Left lung (tissue), 10 donors: ENCODE data around the gene DMXL2. TPM values are rescaled to one million over a fixed set of nuclear protein-coding genes. Genes with fewer than 3 reads are reported as not detected.
A peak's percentile ranks its signal among the peaks of the same experiment; 100 is the strongest.

Source experiments
- ATAC-seq: fragments of 200-7000 bp; cut with Tn5 transposase; one replicate; pipeline ENCODE4 v1.9.1; 2020; ENCODE audit warnings: moderate library complexity
- DNase-seq, 4 donors: peaks; one replicate each; pipeline ENCODE4 v3.0.0-alpha.2; 2013 to 2020
- H3K27ac ChIP-seq, 2 donors: fragments of 200-600 bp; sonication (generic) in 1 of 2; one replicate each; pipeline versions ENCODE4 v1.5.0 to v1.8.0; 2020 to 2021
- H3K27me3 ChIP-seq, 2 donors: fragments of 200-600 bp; sonication (generic) in 1 of 2; one replicate each; pipeline versions ENCODE4 v1.5.0 to v1.8.0; 2020 to 2021
- H3K36me3 ChIP-seq, 2 donors: fragments of 200-600 bp; sonication (generic) in 1 of 2; one replicate each; pipeline versions ENCODE4 v1.5.0 to v1.8.0; 2020 to 2021
- H3K4me1 ChIP-seq, 2 donors: fragments of 200-600 bp; one replicate each; pipeline ENCODE4 v1.8.0; 2021
- H3K4me3 ChIP-seq, 2 donors: fragments of 200-600 bp; sonication (generic) in 1 of 2; one replicate each; pipeline versions ENCODE4 v1.5.0 to v1.8.0; 2020 to 2021; ENCODE audit warnings: mild to moderate bottlenecking in 1 of 2
- H3K9me3 ChIP-seq, 2 donors: fragments of 200-600 bp; sonication (generic) in 1 of 2; one replicate each; pipeline versions ENCODE4 v1.5.0 to v1.8.0; 2020 to 2021
- CTCF ChIP-seq, 2 donors: fragments of 200-600 bp; sonication (generic) in 1 of 2; IDR thresholded peaks; one replicate each; pipeline versions ENCODE4 v1.5.0 to v1.8.0; 2021; ENCODE audit warnings: antibody characterized with exemption in 2 of 2
- intact Hi-C, 2 donors: fragments of 100-400 bp; cut with DNase I; formaldehyde crosslinking; loops; one replicate each; pipeline versions ENCODE4 v1.11.2 to v1.14.2; 2022
- polyA plus RNA-seq, 6 donors: library from polyadenylated mRNA; unstranded; fragments of 120-200 nt; gene quantifications; one replicate each; pipeline ENCODE4 v1.2.1, GENCODE V29; 2013; ENCODE audit not compliant: insufficient read length in 6 of 6
- total RNA-seq, 2 donors: library from RNA; stranded (reverse); fragmentation: NEBNext Ultra II Directional; extraction: Animal tissue kit (Norgen Biotek cat#: 25700); gene quantifications; one replicate each; pipeline ENCODE4 v1.2.1, GENCODE V29; 2021
- donor health status: DM: no; HTN: yes; CAD: no.
- donor health status: DM: no; HTN: no; CAD: no.

Gene DMXL2
- total and polyA plus RNA-seq, 8 donors = 38.7 to 96.5 (median 79.2) TPM

- Histone ChIP-seq H3K36me3 (peaks cover 0 to 86% of the 10 kb centered on the region in 2 donors), H3K4me3 (no peak overlapping the region), H3K27ac (no peak overlapping the region), H3K9me3 (peaks cover 0 to 25% of the 10 kb centered on the region in 2 donors), H3K27me3 (no peaks in the 10 kb centered on the region), H3K4me1 (no peaks in the 10 kb centered on the region)
- peak in 1 of 4 donors; percentile 51 for DNase-seq
- no peak for TF ChIP-seq CTCF (IDR thresholded peaks at IDR 0.05)
- ATAC-seq = no peak
- intact Hi-C loops = no loop called here
Measured at GRCh38 chr15:51483520-51483919, 139.1 kb downstream of the DMXL2 start.

- no peak for ATAC-seq
- no peaks in the 10 kb centered on the region for H3K9me3 ChIP-seq
- TF ChIP-seq CTCF (IDR thresholded peaks at IDR 0.05) = no peak
- H3K4me3 ChIP-seq = no peak overlapping the region
- no peak for DNase-seq
- peaks cover 0 to 68% of the 10 kb centered on the region in 2 donors for H3K36me3 ChIP-seq
- H3K27me3 ChIP-seq = no peaks in the 10 kb centered on the region
- no peak overlapping the region for H3K27ac ChIP-seq
- intact Hi-C loops = no loop called here
- H3K4me1 ChIP-seq = no peaks in the 10 kb centered on the region
Measured at GRCh38 chr15:51475736-51476135, 146.8 kb downstream of the DMXL2 start.

GRCh38 chr15:51470512-51470911, 152.1 kb downstream of the DMXL2 start:
- no peaks in the 10 kb centered on the region for H3K27me3 ChIP-seq
- no peak for TF ChIP-seq CTCF (IDR thresholded peaks at IDR 0.05)
- DNase-seq = no peak
- ATAC-seq = no peak
- peaks cover 0 to 61% of the 10 kb centered on the region in 2 donors for H3K36me3 ChIP-seq
- no peaks in the 10 kb centered on the region for H3K9me3 ChIP-seq
- intact Hi-C loops = no loop called here
- no peak overlapping the region for H3K4me3 ChIP-seq
- no peaks in the 10 kb centered on the region for H3K4me1 ChIP-seq
- H3K27ac ChIP-seq = no peak overlapping the region

- no peak for ATAC-seq
- peaks cover 0 to 94% of the 10 kb centered on the region in 2 donors for H3K36me3 ChIP-seq
- TF ChIP-seq CTCF (IDR thresholded peaks at IDR 0.05) = no peak
- no peaks in the 10 kb centered on the region for H3K27me3 ChIP-seq
- no peaks in the 10 kb centered on the region for H3K9me3 ChIP-seq
- no peak overlapping the region for H3K27ac ChIP-seq
- intact Hi-C loops = no loop called here
- no peak for DNase-seq
- H3K4me3 ChIP-seq = no peak overlapping the region
- no peaks in the 10 kb centered on the region for H3K4me1 ChIP-seq
Measured at GRCh38 chr15:51460796-51461195, 161.8 kb downstream of the DMXL2 start.

GRCh38 chr15:51450001-51450400, 172.6 kb downstream of the DMXL2 start:
- DNase-seq (no peak), ATAC-seq (no peak)
- no peaks in the 10 kb centered on the region for H3K27me3 ChIP-seq
- H3K9me3 ChIP-seq = no peaks in the 10 kb centered on the region
- no peak overlapping the region for H3K4me3 ChIP-seq
- H3K4me1 ChIP-seq = no peaks in the 10 kb centered on the region
- H3K27ac ChIP-seq = no peak overlapping the region
- H3K36me3 ChIP-seq = peaks cover 0 to 91% of the 10 kb centered on the region in 2 donors
- no peak for TF ChIP-seq CTCF (IDR thresholded peaks at IDR 0.05)
- intact Hi-C loops = no loop called here
